ENCODE measurements around the gene HDAC4.

Gene HDAC4

DNA sequence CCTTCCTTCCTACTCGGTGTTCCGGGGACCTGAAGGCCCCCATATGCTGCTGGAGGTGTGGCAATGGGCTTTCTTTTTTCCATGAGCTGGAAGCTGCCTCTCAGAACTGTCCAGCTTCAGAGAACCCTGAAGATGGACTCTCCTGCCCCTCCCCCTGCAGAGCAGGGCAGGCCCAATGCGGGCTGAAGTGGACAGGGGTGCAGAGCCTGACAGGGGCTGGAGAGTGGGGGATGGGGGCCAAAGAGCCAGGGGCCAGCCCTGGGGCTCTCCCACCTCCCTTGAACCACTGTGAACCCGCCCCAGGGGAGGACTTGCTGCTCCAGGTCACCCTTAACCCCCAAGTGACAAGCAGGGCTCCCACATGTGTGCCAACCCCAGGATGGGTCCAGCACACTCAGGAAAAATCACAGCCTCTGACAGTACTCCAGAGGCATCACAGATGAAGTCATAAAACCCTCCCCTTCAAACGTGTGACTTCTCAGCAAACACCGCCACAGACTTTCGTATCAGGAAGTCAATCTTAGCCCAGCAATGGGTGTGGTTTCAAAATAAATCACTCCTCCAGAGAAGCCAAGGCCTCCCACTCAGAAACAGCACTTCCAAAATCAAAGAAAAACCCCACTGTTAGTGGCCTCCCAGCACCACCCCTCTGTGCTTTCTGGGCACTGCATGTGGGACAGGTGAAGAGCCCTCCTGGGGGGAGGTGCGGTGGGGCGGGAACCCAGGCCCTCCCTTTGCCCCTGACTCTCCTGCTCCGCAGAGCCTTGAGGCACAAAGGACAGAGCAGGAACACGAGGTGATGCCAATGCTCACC lies 135.8 kb downstream of the HDAC4 start:
- H3K9ac ChIP-seq (ENCODE audit: low read depth in 1 of 2, low read length in 2 of 2): peak overlapping the region in 1 of 2 donors; percentile 11
- H3K4me1 ChIP-seq (ENCODE audit: control insufficient read depth in 1 of 2, insufficient read depth in 2 of 2, low read length in 2 of 2): peaks cover 60 to 70% of the 10 kb centered on the region in 2 donors
- peak overlapping the region; percentile 21 to 45 for H3K4me3 ChIP-seq (ENCODE audit: low read depth in 1 of 2, low read length in 2 of 2)
- H3K9me3 ChIP-seq (ENCODE audit: control insufficient read depth in 1 of 2, low read length in 2 of 2): no peaks in the 10 kb centered on the region
- H3K36me3 ChIP-seq (ENCODE audit: control insufficient read depth in 1 of 2, insufficient read depth in 2 of 2, low read length in 2 of 2): no peaks in the 10 kb centered on the region
- no peak overlapping the region for H3K27ac ChIP-seq (ENCODE audit: low read depth, low read length)
- H3K27me3 ChIP-seq (ENCODE audit: control insufficient read depth in 1 of 2, insufficient read depth in 2 of 2, low read length in 2 of 2): no peaks in the 10 kb centered on the region

GRCh38 chr2:239264492-239264837 lies 136.4 kb downstream of the HDAC4 start:
- H3K27ac ChIP-seq (ENCODE audit: low read depth, low read length): no peak overlapping the region
- H3K27me3 ChIP-seq (ENCODE audit: control insufficient read depth in 1 of 2, insufficient read depth in 2 of 2, low read length in 2 of 2): no peaks in the 10 kb centered on the region
- peaks cover 62 to 71% of the 10 kb centered on the region in 2 donors for H3K4me1 ChIP-seq (ENCODE audit: control insufficient read depth in 1 of 2, insufficient read depth in 2 of 2, low read length in 2 of 2)
- H3K4me3 ChIP-seq (ENCODE audit: low read depth in 1 of 2, low read length in 2 of 2): no peak overlapping the region
- H3K9me3 ChIP-seq (ENCODE audit: control insufficient read depth in 1 of 2, low read length in 2 of 2): no peaks in the 10 kb centered on the region
- no peak overlapping the region for H3K9ac ChIP-seq (ENCODE audit: low read depth in 1 of 2, low read length in 2 of 2)
- H3K36me3 ChIP-seq (ENCODE audit: control insufficient read depth in 1 of 2, insufficient read depth in 2 of 2, low read length in 2 of 2): no peaks in the 10 kb centered on the region

- Histone ChIP-seq H3K36me3 (ENCODE audit: control insufficient read depth in 1 of 2, insufficient read depth in 2 of 2, low read length in 2 of 2) (no peaks in the 10 kb centered on the region), H3K9ac (ENCODE audit: low read depth in 1 of 2, low read length in 2 of 2) (no peak overlapping the region), H3K4me1 (ENCODE audit: control insufficient read depth in 1 of 2, insufficient read depth in 2 of 2, low read length in 2 of 2) (peaks cover 56 to 65% of the 10 kb centered on the region in 2 donors), H3K27me3 (ENCODE audit: control insufficient read depth in 1 of 2, insufficient read depth in 2 of 2, low read length in 2 of 2) (no peaks in the 10 kb centered on the region), H3K9me3 (ENCODE audit: control insufficient read depth in 1 of 2, low read length in 2 of 2) (no peaks in the 10 kb centered on the region), H3K27ac (ENCODE audit: low read depth, low read length) (no peak overlapping the region), H3K4me3 (ENCODE audit: low read depth in 1 of 2, low read length in 2 of 2) (no peak overlapping the region)
Observed at GRCh38 chr2:239263669-239264491, 136.9 kb downstream of the HDAC4 start.

DNA sequence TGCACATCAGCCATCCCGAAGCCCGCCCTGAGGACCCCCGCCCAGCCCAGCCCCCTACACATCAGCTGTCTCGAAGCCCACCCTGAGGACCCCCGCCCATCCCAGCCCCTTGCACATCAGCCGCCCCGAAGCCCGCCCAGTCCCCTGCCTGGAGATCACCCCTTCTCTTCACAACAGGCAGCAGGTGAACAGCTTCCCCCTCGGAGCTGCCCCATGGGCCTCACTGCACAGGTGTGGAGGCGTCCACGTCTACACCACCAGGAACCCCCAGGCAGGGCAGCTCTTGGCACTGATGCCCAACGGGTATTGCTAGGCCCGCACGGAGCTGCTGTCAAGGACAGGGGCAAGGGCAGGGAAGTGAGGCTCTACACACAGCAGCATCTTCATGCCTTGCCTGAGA lies 137.6 kb downstream of the HDAC4 start:
- Histone ChIP-seq H3K27ac (ENCODE audit: low read depth, low read length) (no peak overlapping the region), H3K4me1 (ENCODE audit: control insufficient read depth in 1 of 2, insufficient read depth in 2 of 2, low read length in 2 of 2) (peaks cover 50 to 58% of the 10 kb centered on the region in 2 donors), H3K36me3 (ENCODE audit: control insufficient read depth in 1 of 2, insufficient read depth in 2 of 2, low read length in 2 of 2) (no peaks in the 10 kb centered on the region), H3K27me3 (ENCODE audit: control insufficient read depth in 1 of 2, insufficient read depth in 2 of 2, low read length in 2 of 2) (no peaks in the 10 kb centered on the region), H3K4me3 (ENCODE audit: low read depth in 1 of 2, low read length in 2 of 2) (no peak overlapping the region), H3K9ac (ENCODE audit: low read depth in 1 of 2, low read length in 2 of 2) (no peak overlapping the region), H3K9me3 (ENCODE audit: control insufficient read depth in 1 of 2, low read length in 2 of 2) (no peaks in the 10 kb centered on the region)

- Histone ChIP-seq H3K4me1 (ENCODE audit: control insufficient read depth in 1 of 2, insufficient read depth in 2 of 2, low read length in 2 of 2) (peaks cover 44 to 53% of the 10 kb centered on the region in 2 donors), H3K4me3 (ENCODE audit: low read depth in 1 of 2, low read length in 2 of 2) (no peak overlapping the region), H3K27ac (ENCODE audit: low read depth, low read length) (no peak overlapping the region), H3K27me3 (ENCODE audit: control insufficient read depth in 1 of 2, insufficient read depth in 2 of 2, low read length in 2 of 2) (no peaks in the 10 kb centered on the region), H3K9ac (ENCODE audit: low read depth in 1 of 2, low read length in 2 of 2) (no peak overlapping the region), H3K36me3 (ENCODE audit: control insufficient read depth in 1 of 2, insufficient read depth in 2 of 2, low read length in 2 of 2) (no peaks in the 10 kb centered on the region), H3K9me3 (ENCODE audit: control insufficient read depth in 1 of 2, low read length in 2 of 2) (no peaks in the 10 kb centered on the region)
Observed at GRCh38 chr2:239262484-239263230, 138.2 kb downstream of the HDAC4 start.

GRCh38 chr2:239261796-239262483 lies 138.9 kb downstream of the HDAC4 start:
- H3K27me3 ChIP-seq (ENCODE audit: control insufficient read depth in 1 of 2, insufficient read depth in 2 of 2, low read length in 2 of 2): no peaks in the 10 kb centered on the region
- peaks cover 37 to 46% of the 10 kb centered on the region in 2 donors for H3K4me1 ChIP-seq (ENCODE audit: control insufficient read depth in 1 of 2, insufficient read depth in 2 of 2, low read length in 2 of 2)
- no peak overlapping the region for H3K9ac ChIP-seq (ENCODE audit: low read depth in 1 of 2, low read length in 2 of 2)
- H3K27ac ChIP-seq (ENCODE audit: low read depth, low read length): no peak overlapping the region
- H3K4me3 ChIP-seq (ENCODE audit: low read depth in 1 of 2, low read length in 2 of 2): no peak overlapping the region
- no peaks in the 10 kb centered on the region for H3K9me3 ChIP-seq (ENCODE audit: control insufficient read depth in 1 of 2, low read length in 2 of 2)
- H3K36me3 ChIP-seq (ENCODE audit: control insufficient read depth in 1 of 2, insufficient read depth in 2 of 2, low read length in 2 of 2): no peaks in the 10 kb centered on the region

DNA sequence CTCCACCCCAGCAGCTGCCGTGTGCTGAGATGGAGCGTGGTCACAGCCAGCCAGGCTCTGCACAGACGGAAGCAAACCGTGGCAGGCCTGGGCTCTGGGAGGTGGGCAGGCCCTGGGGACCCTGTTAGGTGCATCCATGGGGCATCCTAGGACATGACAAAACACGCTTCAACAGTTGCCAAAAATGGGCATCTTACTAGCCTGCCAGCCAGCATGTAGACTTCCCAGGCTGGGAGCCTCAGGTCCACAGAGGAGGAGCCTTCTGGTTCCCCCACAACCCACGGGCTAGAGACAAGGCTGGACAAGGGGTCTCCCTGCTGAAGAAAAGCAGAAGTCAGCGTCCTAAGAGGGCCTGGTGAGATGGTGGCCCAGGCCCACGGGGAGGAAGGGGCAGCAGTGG lies 139.5 kb downstream of the HDAC4 start:
- no peak overlapping the region for H3K4me3 ChIP-seq (ENCODE audit: low read depth in 1 of 2, low read length in 2 of 2)

GRCh38 chr2:239260546-239261327 lies 140.1 kb downstream of the HDAC4 start:
- Histone ChIP-seq H3K4me3 (ENCODE audit: low read depth in 1 of 2, low read length in 2 of 2) (no peak overlapping the region), H3K4me1 (ENCODE audit: control insufficient read depth in 1 of 2, insufficient read depth in 2 of 2, low read length in 2 of 2) (peaks cover 25 to 37% of the 10 kb centered on the region in 2 donors), H3K36me3 (ENCODE audit: control insufficient read depth in 1 of 2, insufficient read depth in 2 of 2, low read length in 2 of 2) (no peaks in the 10 kb centered on the region), H3K9me3 (ENCODE audit: control insufficient read depth in 1 of 2, low read length in 2 of 2) (no peaks in the 10 kb centered on the region), H3K27me3 (ENCODE audit: control insufficient read depth in 1 of 2, insufficient read depth in 2 of 2, low read length in 2 of 2) (no peaks in the 10 kb centered on the region), H3K27ac (ENCODE audit: low read depth, low read length) (no peak overlapping the region), H3K9ac (ENCODE audit: low read depth in 1 of 2, low read length in 2 of 2) (no peak overlapping the region)

More for the DNA sequence above, 139.5 kb downstream of the HDAC4 start:
- Histone ChIP-seq H3K36me3 (ENCODE audit: control insufficient read depth in 1 of 2, insufficient read depth in 2 of 2, low read length in 2 of 2) (no peaks in the 10 kb centered on the region), H3K27me3 (ENCODE audit: control insufficient read depth in 1 of 2, insufficient read depth in 2 of 2, low read length in 2 of 2) (no peaks in the 10 kb centered on the region), H3K9ac (ENCODE audit: low read depth in 1 of 2, low read length in 2 of 2) (no peak overlapping the region), H3K9me3 (ENCODE audit: control insufficient read depth in 1 of 2, low read length in 2 of 2) (no peaks in the 10 kb centered on the region), H3K27ac (ENCODE audit: low read depth, low read length) (no peak overlapping the region), H3K4me1 (ENCODE audit: control insufficient read depth in 1 of 2, insufficient read depth in 2 of 2, low read length in 2 of 2) (peaks cover 31 to 40% of the 10 kb centered on the region in 2 donors)

GRCh38 chr2:239259603-239260298 lies 141.1 kb downstream of the HDAC4 start:
- Histone ChIP-seq H3K36me3 (ENCODE audit: control insufficient read depth in 1 of 2, insufficient read depth in 2 of 2, low read length in 2 of 2) (no peaks in the 10 kb centered on the region), H3K27me3 (ENCODE audit: control insufficient read depth in 1 of 2, insufficient read depth in 2 of 2, low read length in 2 of 2) (no peaks in the 10 kb centered on the region), H3K4me1 (ENCODE audit: control insufficient read depth in 1 of 2, insufficient read depth in 2 of 2, low read length in 2 of 2) (peaks cover 18 to 32% of the 10 kb centered on the region in 2 donors), H3K4me3 (ENCODE audit: low read depth in 1 of 2, low read length in 2 of 2) (peak overlapping the region in 1 of 2 donors; percentile 11), H3K27ac (ENCODE audit: low read depth, low read length) (no peak overlapping the region), H3K9ac (ENCODE audit: low read depth in 1 of 2, low read length in 2 of 2) (no peak overlapping the region), H3K9me3 (ENCODE audit: control insufficient read depth in 1 of 2, low read length in 2 of 2) (no peaks in the 10 kb centered on the region)
